NCI-H2107 (cell line): ENCODE results near the gene PRSS38.

Experiments used
- DNase-seq: peaks from one replicate; lab custom pipeline; 2025; lab: John Stamatoyannopoulos, UW

PRSS38 gene

GRCh38 chr1:227779021-227779441 lies 36.4 kb upstream of the PRSS38 start:
- DNase-seq, result no peak

GRCh38 chr1:227779685-227780084 lies 35.8 kb upstream of the PRSS38 start:
- DNase-seq, result no peak

- DNase-seq, result no peak
These were observed 35.1 kb upstream of the PRSS38 start for GRCh38 chr1:227780101-227781044.

- no peak for DNase-seq
These were observed 34.1 kb upstream of the PRSS38 start for GRCh38 chr1:227781314-227781930.

GRCh38 chr1:227782226-227782625 lies 33.2 kb upstream of the PRSS38 start:
- no peak for DNase-seq

- no peak for DNase-seq
These were observed 30.2 kb upstream of the PRSS38 start for GRCh38 chr1:227785094-227785804.

GRCh38 chr1:227785805-227786671 lies 29.4 kb upstream of the PRSS38 start:
- DNase-seq, result no peak

GRCh38 chr1:227786673-227787512 lies 28.6 kb upstream of the PRSS38 start:
- DNase-seq, result no peak

GRCh38 chr1:227787513-227788270 lies 27.8 kb upstream of the PRSS38 start:
- DNase-seq, result peak; percentile 95

GRCh38 chr1:227788271-227789083 lies 27.0 kb upstream of the PRSS38 start:
- no peak for DNase-seq

- DNase-seq, result no peak
These were observed 26.1 kb upstream of the PRSS38 start for GRCh38 chr1:227789084-227790033.

GRCh38 chr1:227790034-227790400 lies 25.5 kb upstream of the PRSS38 start:
- DNase-seq, result no peak

GRCh38 chr1:227790868-227791267 lies 24.6 kb upstream of the PRSS38 start:
- no peak for DNase-seq

- DNase-seq, result no peak
These were observed 23.9 kb upstream of the PRSS38 start for GRCh38 chr1:227791425-227792143.

- DNase-seq, result no peak
These were observed 23.0 kb upstream of the PRSS38 start for GRCh38 chr1:227792216-227793078.
